Thoracic aorta (tissue), 2 donors: Measurements from ENCODE around the gene PDE2A. TPM values are rescaled to one million over a fixed set of nuclear protein-coding genes. Genes with fewer than 3 reads are reported as not detected.

Experiments
- ATAC-seq: fragments of 150-250 bp; one replicate; pipeline ENCODE4 v1.8.0; 2017; ENCODE audit warnings: low read depth; ENCODE audit not compliant: insufficient number of reproducible peaks, low FRiP score
- DNase-seq: peaks from one replicate; pipeline ENCODE4 v3.0.0-alpha.2; 2020; ENCODE audit warnings: low spot score
- H3K27ac ChIP-seq, 2 donors: fragments of 200-600 bp; sonication (generic); 1 replicate in 1 of 2; 2 replicates in 1 of 2; pipeline ENCODE4 v1.5.1; 2016; ENCODE audit warnings: mild to moderate bottlenecking in 2 of 2, moderate library complexity in 2 of 2
- H3K27me3 ChIP-seq: fragments of 200-600 bp; sonication (generic); replicated peaks from 2 replicates; pipeline ENCODE4 v1.6.0; 2016; ENCODE audit warnings: mild to moderate bottlenecking; ENCODE audit not compliant: insufficient read depth
- H3K36me3 ChIP-seq: fragments of 200-600 bp; sonication (generic); one replicate; pipeline ENCODE4 v1.5.1; 2016
- H3K4me1 ChIP-seq, 2 donors: fragments of 200-600 bp; sonication (generic); 1 replicate in 1 of 2; 2 replicates in 1 of 2; pipeline versions ENCODE4 v1.5.1 to v1.6.0; 2016; ENCODE audit warnings: low read depth in 2 of 2, mild to moderate bottlenecking in 1 of 2; ENCODE audit not compliant: control insufficient read depth in 1 of 2
- H3K4me3 ChIP-seq: fragments of 200-600 bp; sonication (generic); 2 replicates; pipeline ENCODE4 v1.5.1; 2016; ENCODE audit warnings: mild to moderate bottlenecking
- H3K9me3 ChIP-seq: fragments of 200-600 bp; sonication (generic); 2 replicates; pipeline ENCODE4 v1.5.1; 2016
- CTCF ChIP-seq: fragments of 200-600 bp; sonication (generic); IDR thresholded peaks from one replicate; pipeline ENCODE4 v1.5.1; 2019; ENCODE audit warnings: antibody characterized with exemption
- total RNA-seq, 2 donors: library from RNA; depleted of rRNA; stranded (reverse); fragments of >200 nt; gene quantifications; one replicate each; pipeline versions ENCODE4 v1.1.0 to v1.2.3, GENCODE V29; 2016

PDE2A gene
- total RNA-seq, 2 donors from 2014 or later = 28.1 to 37.1 TPM

GRCh38 chr11:72710278-72710677 is 36.1 kb upstream of the PDE2A start:
- peaks cover 5 to 7% of the 10 kb centered on the region in 2 donors for H3K4me1 ChIP-seq

DNA sequence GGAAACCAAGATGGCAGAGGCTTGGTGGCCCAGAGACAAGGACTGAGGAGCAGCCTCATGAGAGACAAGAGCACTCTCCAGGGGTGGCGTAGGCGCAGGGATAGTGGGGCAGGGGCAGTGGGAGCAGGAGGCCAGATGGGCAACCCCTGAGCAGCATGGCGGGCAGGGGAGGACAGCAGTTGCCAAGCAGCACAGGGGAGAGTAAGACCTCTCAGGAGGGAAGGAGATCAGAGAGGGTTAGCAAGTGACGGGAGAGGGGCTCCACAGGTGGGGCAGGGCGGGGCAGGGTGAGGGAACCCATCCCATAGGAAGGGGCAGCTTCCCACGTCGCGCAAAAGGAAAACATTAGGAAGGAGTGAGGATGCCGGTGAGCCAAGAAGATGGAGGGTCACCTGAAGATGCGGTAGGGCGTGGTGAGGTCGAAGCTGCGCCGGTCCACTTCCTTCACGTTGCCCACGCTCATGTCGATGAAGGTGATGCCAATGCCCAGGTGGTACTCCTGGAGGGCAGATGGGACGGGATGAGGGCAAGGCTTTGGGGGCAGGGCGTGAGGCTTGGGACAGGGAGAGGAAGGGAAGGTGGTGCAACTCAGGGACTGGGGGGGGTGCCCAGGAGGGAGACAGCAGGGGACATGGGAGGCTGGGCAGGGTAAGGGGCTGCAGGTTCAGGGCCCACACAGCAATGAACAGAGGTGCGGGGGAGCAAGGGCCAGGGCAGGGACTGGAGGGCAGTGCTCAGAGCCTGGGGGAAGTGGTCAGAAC is 35.4 kb upstream of the PDE2A start:
- H3K36me3 ChIP-seq = peaks cover 52% of the 10 kb centered on the region
- H3K4me3 ChIP-seq = no peak overlapping the region
- H3K27me3 ChIP-seq = no peaks in the 10 kb centered on the region
- no peak for ATAC-seq
- no peaks in the 10 kb centered on the region for H3K9me3 ChIP-seq
- no peak overlapping the region for H3K27ac ChIP-seq
- no peak for TF ChIP-seq CTCF
- H3K4me1 ChIP-seq = peaks cover 5 to 7% of the 10 kb centered on the region in 2 donors
- DNase-seq = no peak

More at GRCh38 chr11:72710278-72710677, 36.1 kb upstream of the PDE2A start:
- TF ChIP-seq CTCF = no peak
- ATAC-seq = no peak
- Histone ChIP-seq H3K27ac (no peak overlapping the region), H3K9me3 (no peaks in the 10 kb centered on the region), H3K4me3 (no peak overlapping the region), H3K36me3 (peaks cover 52% of the 10 kb centered on the region), H3K27me3 (no peaks in the 10 kb centered on the region)
- no peak for DNase-seq

DNA sequence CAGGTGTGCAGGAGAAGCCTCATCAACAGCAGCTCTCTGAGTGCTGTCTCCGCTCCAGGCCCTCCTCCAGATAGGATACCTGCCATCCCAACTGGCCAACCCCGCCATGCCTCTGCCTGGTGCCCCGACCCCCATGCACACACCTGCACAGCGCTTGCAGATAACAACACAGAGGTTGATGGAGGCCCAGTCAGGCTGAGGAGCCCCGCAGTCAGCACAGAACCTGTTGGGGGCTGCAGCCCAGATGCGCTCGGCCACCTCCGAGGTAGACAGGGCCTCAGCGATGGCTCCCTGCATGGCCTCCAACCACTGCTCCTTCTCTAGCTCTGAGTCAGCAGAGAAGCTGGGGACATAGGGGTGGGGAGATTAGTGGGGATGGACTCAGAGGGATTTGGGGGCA is 32.8 kb upstream of the PDE2A start:
- DNase-seq (no peak), ATAC-seq (no peak)
- H3K4me1 ChIP-seq = peaks cover 0 to 16% of the 10 kb centered on the region in 2 donors
- peaks cover 58% of the 10 kb centered on the region for H3K36me3 ChIP-seq
- H3K4me3 ChIP-seq = no peak overlapping the region
- H3K9me3 ChIP-seq = no peaks in the 10 kb centered on the region
- H3K27ac ChIP-seq = no peak overlapping the region
- TF ChIP-seq CTCF = no peak
- no peaks in the 10 kb centered on the region for H3K27me3 ChIP-seq

GRCh38 chr11:72706579-72706978 is 32.4 kb upstream of the PDE2A start:
- TF ChIP-seq CTCF = no peak
- Histone ChIP-seq H3K27ac (no peak overlapping the region), H3K36me3 (peaks cover 58% of the 10 kb centered on the region), H3K9me3 (no peaks in the 10 kb centered on the region), H3K4me1 (peaks cover 0 to 16% of the 10 kb centered on the region in 2 donors), H3K4me3 (no peak overlapping the region), H3K27me3 (no peaks in the 10 kb centered on the region)
- ATAC-seq (no peak), DNase-seq (no peak)

- H3K36me3 ChIP-seq = peaks cover 58% of the 10 kb centered on the region
These were observed 31.5 kb upstream of the PDE2A start for GRCh38 chr11:72705442-72706365.

More at GRCh38 chr11:72705442-72706365, 31.5 kb upstream of the PDE2A start:
- ATAC-seq (no peak), DNase-seq (no peak)
- Histone ChIP-seq H3K4me1 (peaks cover 0 to 16% of the 10 kb centered on the region in 2 donors), H3K9me3 (no peaks in the 10 kb centered on the region), H3K27ac (no peak overlapping the region), H3K27me3 (no peaks in the 10 kb centered on the region), H3K4me3 (no peak overlapping the region)
- no peak for TF ChIP-seq CTCF
